WERI-Rb-1 (cell line): ENCODE measurements around the gene CCDC91.
"Not testable (repeated sequence)": the region's sequence is repeated elsewhere in the genome, so short reads cannot be mapped to it uniquely, and the experiment has no call there.

Source experiments
- DNase-seq: peaks from one replicate; pipeline ENCODE4 v3.0.0-alpha.2; 2020
- H3K27ac ChIP-seq: fragments of 250-450 bp; sonication (Bioruptor Pico); 2 replicates; pipeline ENCODE4 v1.5.1; 2020; ENCODE audit warnings: mild to moderate bottlenecking, moderate library complexity
- H3K27me3 ChIP-seq: fragments of 250-450 bp; sonication (Bioruptor Pico); 2 replicates; pipeline ENCODE4 v1.5.1; 2021; ENCODE audit warnings: mild to moderate bottlenecking, low read depth, moderate library complexity; ENCODE audit not compliant: insufficient read depth, severe bottlenecking
- H3K36me3 ChIP-seq: fragments of 250-450 bp; sonication (Bioruptor Pico); 2 replicates; pipeline ENCODE4 v1.5.1; 2020; ENCODE audit warnings: mild to moderate bottlenecking, moderate library complexity
- H3K4me3 ChIP-seq: 2 replicates; pipeline ENCODE4 v1.5.1; 2011; ENCODE audit warnings: low read depth, mild to moderate bottlenecking, control low read depth, low read length
- H3K9me3 ChIP-seq: fragments of 250-450 bp; sonication (Bioruptor Pico); 2 replicates; pipeline ENCODE4 v1.5.1; 2021; ENCODE audit warnings: mild to moderate bottlenecking, moderate library complexity; ENCODE audit not compliant: severe bottlenecking
- CTCF ChIP-seq: IDR thresholded peaks from 2 replicates; pipeline ENCODE4 v1.5.1; 2011; ENCODE audit warnings: low read depth, mild to moderate bottlenecking, control low read depth, inconsistent platforms, low read length

Gene CCDC91

GRCh38 chr12:28184375-28184774, 5.9 kb upstream of the CCDC91 start:
- no peaks in the 10 kb centered on the region for H3K27me3 ChIP-seq
- no peaks in the 10 kb centered on the region for H3K9me3 ChIP-seq
- H3K27ac ChIP-seq, result no peak overlapping the region
- no peak for TF ChIP-seq CTCF
- DNase-seq, result no peak
- H3K4me3 ChIP-seq, result no peak overlapping the region
- no peaks in the 10 kb centered on the region for H3K36me3 ChIP-seq

GRCh38 chr12:28186500-28186899, 3.8 kb upstream of the CCDC91 start:
- H3K9me3 ChIP-seq, result no peaks in the 10 kb centered on the region
- TF ChIP-seq CTCF, result no peak
- no peak for DNase-seq
- H3K36me3 ChIP-seq, result peaks cover 3% of the 10 kb centered on the region; the same call in 1 of the 2 replicates
- H3K4me3 ChIP-seq, result no peak overlapping the region
- H3K27me3 ChIP-seq, result no peaks in the 10 kb centered on the region
- H3K27ac ChIP-seq, result no peak overlapping the region

- H3K4me3 ChIP-seq, result peak overlapping the region; percentile 95
- no peak for DNase-seq
- TF ChIP-seq CTCF, result no peak
- no peaks in the 10 kb centered on the region for H3K9me3 ChIP-seq
- H3K27ac ChIP-seq, result peak overlapping the region; percentile 89
- no peaks in the 10 kb centered on the region for H3K27me3 ChIP-seq
- H3K36me3 ChIP-seq, result peaks cover 5% of the 10 kb centered on the region; the same call in 1 of the 2 replicates
These were observed 404 bp upstream of the CCDC91 start for GRCh38 chr12:28189784-28190320.

GRCh38 chr12:28191051-28192048, 1.1 kb downstream of the CCDC91 start:
- H3K9me3 ChIP-seq, result no peaks in the 10 kb centered on the region
- H3K27ac ChIP-seq, result peak overlapping the region; percentile 89
- DNase-seq, result no peak
- peaks cover 5% of the 10 kb centered on the region; the same call in 1 of the 2 replicates for H3K36me3 ChIP-seq
- H3K27me3 ChIP-seq, result no peaks in the 10 kb centered on the region
- TF ChIP-seq CTCF, result no peak
- H3K4me3 ChIP-seq, result peak overlapping the region; percentile 95

- Histone ChIP-seq H3K27me3 (no peaks in the 10 kb centered on the region), H3K27ac (no peak overlapping the region), H3K9me3 (no peaks in the 10 kb centered on the region), H3K4me3 (no peak overlapping the region), H3K36me3 (peaks cover 5% of the 10 kb centered on the region; the same call in 1 of the 2 replicates)
- DNase-seq, result no peak
- TF ChIP-seq CTCF, result no peak
These were observed 1.9 kb downstream of the CCDC91 start for GRCh38 chr12:28192125-28192524.

GRCh38 chr12:28194621-28195020, 4.4 kb downstream of the CCDC91 start:
- H3K27me3 ChIP-seq, H3K27ac ChIP-seq, H3K4me3 ChIP-seq, H3K9me3 ChIP-seq, DNase-seq, H3K36me3 ChIP-seq: not testable (repeated sequence)

- DNase-seq, H3K27me3 ChIP-seq, H3K4me3 ChIP-seq, H3K36me3 ChIP-seq, H3K27ac ChIP-seq, H3K9me3 ChIP-seq: not testable (repeated sequence)
These were observed 10.9 kb downstream of the CCDC91 start for GRCh38 chr12:28201136-28201535.
